NT2/D1 (cell line): ENCODE data around the gene CMC4.

ENCODE experiments used
- DNase-seq: peaks from one replicate; pipeline ENCODE4 v3.0.0-alpha.2; 2011; ENCODE audit warnings: low read depth, low spot score
- H3K27me3 ChIP-seq: 2 replicates; pipeline ENCODE4 v1.6.0; 2011; ENCODE audit warnings: mild to moderate bottlenecking; ENCODE audit not compliant: insufficient read length, insufficient read depth
- H3K36me3 ChIP-seq: 2 replicates; pipeline ENCODE4 v1.6.1; 2011; ENCODE audit warnings: mild to moderate bottlenecking, low read length, mixed read lengths; ENCODE audit not compliant: insufficient read depth, insufficient read length
- H3K4me1 ChIP-seq: 2 replicates; pipeline ENCODE4 v1.5.1; 2011; ENCODE audit not compliant: insufficient read depth, insufficient read length
- H3K4me3 ChIP-seq: 2 replicates; pipeline ENCODE4 v1.5.1; 2011; ENCODE audit warnings: low read depth; ENCODE audit not compliant: insufficient read length
- H3K9ac ChIP-seq: 2 replicates; pipeline ENCODE4 v1.6.0; 2011; ENCODE audit warnings: low read depth; ENCODE audit not compliant: insufficient read length
- H3K9me3 ChIP-seq: 2 replicates; pipeline ENCODE4 v1.5.1; 2011; ENCODE audit warnings: mild to moderate bottlenecking, low read length; ENCODE audit not compliant: insufficient read depth
- SUZ12 ChIP-seq: IDR thresholded peaks from 2 replicates; pipeline ENCODE4 v1.6.1; 2011; ENCODE audit not compliant: insufficient read length, insufficient read depth; ENCODE audit errors: extremely low read depth
- YY1 ChIP-seq: IDR thresholded peaks from 2 replicates; pipeline ENCODE4 v1.6.1; 2011; ENCODE audit not compliant: insufficient read length, insufficient read depth
- ZNF274 ChIP-seq: IDR thresholded peaks from 2 replicates; pipeline ENCODE4 v1.6.1; 2011; ENCODE audit warnings: mild to moderate bottlenecking, low read depth, low read length

CMC4 gene

DNA sequence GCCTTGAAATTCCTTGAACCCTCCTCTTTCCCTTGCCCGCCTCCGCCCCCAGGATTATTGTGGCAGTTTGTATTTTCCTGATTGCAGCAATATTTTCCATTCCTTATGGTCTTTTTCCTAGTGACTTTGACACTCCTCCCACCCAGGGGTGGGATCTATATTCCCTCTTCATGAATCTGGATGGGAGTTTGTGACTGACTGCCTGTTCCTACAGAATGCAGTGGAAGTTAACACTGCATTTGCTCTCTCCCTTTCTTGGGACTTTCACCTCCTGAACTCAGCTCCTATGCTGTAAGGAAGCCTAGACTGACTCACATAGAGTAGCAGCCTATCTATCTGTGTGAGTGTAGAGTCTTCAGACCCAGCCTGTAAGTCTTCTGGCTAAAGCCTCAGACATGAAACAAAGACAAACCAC, 42.1 kb downstream of the CMC4 start:
- no peak for DNase-seq
- H3K27me3 ChIP-seq, result no peaks in the 10 kb centered on the region
- H3K4me1 ChIP-seq, result no peaks in the 10 kb centered on the region
- TF ChIP-seq SUZ12 (no peak), YY1 (no peak), ZNF274 (no peak)
- no peaks in the 10 kb centered on the region for H3K36me3 ChIP-seq
- no peak overlapping the region for H3K9ac ChIP-seq
- H3K4me3 ChIP-seq, result no peak overlapping the region
- H3K9me3 ChIP-seq, result no peaks in the 10 kb centered on the region

DNA sequence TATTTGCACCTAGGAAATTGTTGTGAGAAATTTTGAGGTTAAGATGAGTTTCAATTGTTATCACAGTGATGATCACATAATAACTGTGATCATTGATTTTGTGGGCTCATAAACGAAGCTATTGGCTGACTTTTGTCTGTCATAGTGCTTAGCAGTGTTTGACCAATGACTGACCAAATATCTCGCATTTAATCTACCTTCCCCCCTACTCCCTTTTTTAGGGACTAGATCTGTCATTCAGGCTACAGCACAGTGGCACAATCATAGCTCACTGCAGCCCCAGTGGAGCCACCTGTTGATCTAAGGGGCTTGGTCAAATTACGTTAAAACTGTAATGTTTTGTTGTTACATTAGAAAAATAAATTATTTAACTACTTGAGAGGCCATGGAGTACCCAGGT, 42.8 kb downstream of the CMC4 start:
- Histone ChIP-seq H3K4me1 (no peaks in the 10 kb centered on the region), H3K36me3 (no peaks in the 10 kb centered on the region), H3K4me3 (no peak overlapping the region), H3K9ac (no peak overlapping the region), H3K9me3 (no peaks in the 10 kb centered on the region), H3K27me3 (no peaks in the 10 kb centered on the region)
- no peak for TF ChIP-seq YY1
- TF ChIP-seq SUZ12, result no peak
- TF ChIP-seq ZNF274, result no peak
- no peak for DNase-seq

DNA sequence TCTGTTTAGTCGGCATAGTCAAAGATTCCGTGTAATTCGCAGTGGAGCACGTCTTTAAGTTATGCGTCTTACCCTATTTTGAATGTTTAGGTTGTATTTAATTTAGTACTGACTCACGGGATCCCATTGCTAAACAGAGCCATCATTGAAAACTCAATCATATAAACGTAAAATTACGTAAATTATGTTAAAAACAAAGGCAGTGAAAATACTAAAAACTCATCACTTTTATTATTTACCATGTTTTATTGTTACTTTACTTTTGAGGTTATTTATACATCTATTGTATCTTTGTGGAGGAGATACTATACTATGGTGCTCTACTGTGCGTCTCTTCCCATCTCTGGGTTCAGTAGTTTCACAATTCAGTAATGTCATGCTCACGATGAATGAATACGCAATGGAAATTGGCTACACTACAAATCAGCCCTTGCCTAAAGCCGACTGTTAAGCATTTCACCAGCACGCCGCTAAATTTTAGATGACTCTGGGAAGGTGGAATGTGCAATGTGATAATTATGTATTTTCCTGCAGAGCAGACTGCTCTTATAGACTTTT, 43.3 kb downstream of the CMC4 start:
- H3K27me3 ChIP-seq, result no peaks in the 10 kb centered on the region
- DNase-seq, result no peak
- H3K9me3 ChIP-seq, result no peaks in the 10 kb centered on the region
- H3K4me1 ChIP-seq, result no peaks in the 10 kb centered on the region
- H3K9ac ChIP-seq, result peak overlapping the region; percentile 67
- TF ChIP-seq SUZ12 (no peak), ZNF274 (no peak), YY1 (no peak)
- H3K36me3 ChIP-seq, result no peaks in the 10 kb centered on the region
- H3K4me3 ChIP-seq, result peak overlapping the region; percentile 70

DNA sequence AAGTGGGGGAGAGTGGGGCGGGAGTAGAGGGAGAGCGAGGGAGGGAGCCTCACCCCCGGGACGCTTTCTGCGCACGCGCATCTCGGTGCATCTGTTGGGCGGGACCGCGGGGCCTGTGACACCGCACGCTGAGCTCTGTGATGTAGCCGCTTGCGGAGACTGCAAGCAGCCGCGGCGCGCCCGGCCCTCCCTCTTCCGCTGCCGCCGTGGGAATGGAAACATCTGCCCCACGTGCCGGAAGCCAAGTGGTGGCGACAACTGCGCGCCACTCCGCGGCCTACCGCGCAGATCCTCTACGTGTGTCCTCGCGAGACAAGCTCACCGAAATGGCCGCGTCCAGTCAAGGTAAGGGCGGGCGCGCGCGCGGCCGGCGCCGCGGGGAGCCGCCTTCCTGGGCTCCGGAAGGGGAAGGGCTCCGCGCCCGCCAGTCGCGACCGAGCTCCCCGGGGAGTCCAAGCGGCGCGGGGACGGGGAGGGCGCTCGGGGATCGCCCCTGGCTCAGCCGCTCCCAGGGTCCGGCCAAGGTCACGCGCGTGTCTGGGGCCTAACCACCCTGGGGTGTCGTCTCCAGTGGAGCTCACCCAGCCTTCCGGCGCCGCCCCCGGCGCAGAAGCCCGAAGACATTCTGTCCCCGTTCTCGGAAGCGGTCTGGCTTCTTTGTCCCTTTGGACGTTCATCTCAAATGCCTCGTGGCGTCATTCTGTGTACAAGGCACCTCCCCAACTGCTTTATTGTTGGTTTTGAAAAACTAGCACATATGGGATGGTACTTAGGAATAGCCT, 44.0 kb downstream of the CMC4 start, which contains the start of gene FUNDC2:
FUNDC2 (plus strand) TSS at position 118 of the 782 bp plus-strand sequence; CDS start at position 213, 95 bp downstream.
- H3K27me3 ChIP-seq, result no peaks in the 10 kb centered on the region
- H3K4me1 ChIP-seq, result no peaks in the 10 kb centered on the region
- peak within 1 kb of the TSS; percentile 70 for H3K4me3 ChIP-seq
- peak; percentile 54 for DNase-seq
- H3K9me3 ChIP-seq, result no peaks in the 10 kb centered on the region
- no peaks in the 10 kb centered on the region for H3K36me3 ChIP-seq
- TF ChIP-seq YY1 (no peak), ZNF274 (no peak), SUZ12 (no peak)
- H3K9ac ChIP-seq, result peak within 1 kb of the TSS; percentile 67

- no peak for TF ChIP-seq SUZ12
- TF ChIP-seq ZNF274, result no peak
- no peak for TF ChIP-seq YY1
- Histone ChIP-seq H3K9me3 (no peaks in the 10 kb centered on the region), H3K27me3 (no peaks in the 10 kb centered on the region), H3K36me3 (no peaks in the 10 kb centered on the region), H3K9ac (no peak overlapping the region), H3K4me3 (peak overlapping the region; percentile 21), H3K4me1 (no peaks in the 10 kb centered on the region)
- no peak for DNase-seq
Observed at GRCh38 chrX:155026420-155026726, 44.6 kb downstream of the CMC4 start.

DNA sequence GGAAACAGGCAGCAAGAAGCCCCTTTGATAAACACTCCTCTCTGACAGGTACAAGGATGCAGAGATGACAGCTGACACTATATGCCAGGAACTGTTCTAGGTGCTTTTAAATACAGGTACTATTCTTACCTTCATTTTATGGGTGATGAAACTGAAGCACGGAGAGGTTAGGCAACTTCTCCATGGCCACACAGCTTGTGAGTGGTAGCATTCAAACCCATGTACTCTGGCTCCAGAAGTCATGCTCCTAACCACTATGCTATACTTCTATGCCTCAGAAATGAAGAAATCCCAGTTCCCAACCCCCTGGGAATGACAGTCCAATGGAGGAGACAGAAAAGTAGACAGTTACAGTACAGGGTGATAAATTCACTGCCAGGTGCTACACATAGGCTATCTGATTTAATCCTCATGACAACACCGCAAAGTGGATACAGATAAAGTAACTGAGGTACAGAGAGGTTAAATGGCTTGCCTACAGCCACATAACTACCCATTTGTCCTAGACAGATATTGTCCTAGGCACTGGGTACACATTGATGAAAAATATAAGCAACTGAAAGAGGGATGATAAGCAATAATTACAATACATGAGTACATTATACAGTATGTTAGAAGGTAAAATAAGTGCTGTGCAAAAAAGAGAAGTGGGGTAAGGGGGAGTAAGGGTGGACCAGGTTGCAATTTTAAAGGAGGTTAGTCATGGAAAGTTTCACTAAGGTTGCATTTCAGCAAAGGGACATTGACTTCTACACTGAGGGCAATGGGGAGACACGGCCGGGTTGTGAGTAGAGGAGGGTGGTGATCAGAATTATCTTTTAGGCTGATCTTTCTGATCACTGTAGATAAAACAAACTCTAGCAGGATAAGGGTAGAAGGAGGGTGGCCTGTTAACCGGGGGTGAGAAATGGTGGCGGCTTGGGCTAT, 46.8 kb downstream of the CMC4 start:
- TF ChIP-seq ZNF274, result no peak
- TF ChIP-seq SUZ12, result no peak
- TF ChIP-seq YY1, result no peak
- Histone ChIP-seq H3K4me3 (no peak overlapping the region), H3K36me3 (no peaks in the 10 kb centered on the region), H3K9me3 (no peaks in the 10 kb centered on the region), H3K4me1 (no peaks in the 10 kb centered on the region), H3K27me3 (no peaks in the 10 kb centered on the region), H3K9ac (no peak overlapping the region)
- no peak for DNase-seq

- Histone ChIP-seq H3K9ac (no peak within 1 kb of the TSS), H3K27me3 (no peaks in the 10 kb centered on the region), H3K4me1 (no peaks in the 10 kb centered on the region), H3K4me3 (no peak within 1 kb of the TSS), H3K36me3 (no peaks in the 10 kb centered on the region), H3K9me3 (no peaks in the 10 kb centered on the region)
- no peak for DNase-seq
- TF ChIP-seq ZNF274 (no peak), SUZ12 (no peak), YY1 (no peak)
Observed at GRCh38 chrX:155022585-155022984, 48.4 kb downstream of the CMC4 start, which contains the start of gene F8. TSS of gene F8 (minus strand) at chrX:155022723. CDS start at chrX:155022552, 171 bp downstream.
